Stimulated activated CD8-positive, alpha-beta memory T cell treated with anti-CD3 and anti-CD28 coated beads, Interleukin-15, amount 100 ng/mL, for 4 hours (primary cell): ENCODE measurements around the gene RAP1B.

Experiments
- DNase-seq, 2 donors: peaks; one replicate each; pipeline ENCODE4 v3.0.0-alpha.2; 2020; ENCODE audit warnings: low read depth in 2 of 2

The RAP1B gene

DNA sequence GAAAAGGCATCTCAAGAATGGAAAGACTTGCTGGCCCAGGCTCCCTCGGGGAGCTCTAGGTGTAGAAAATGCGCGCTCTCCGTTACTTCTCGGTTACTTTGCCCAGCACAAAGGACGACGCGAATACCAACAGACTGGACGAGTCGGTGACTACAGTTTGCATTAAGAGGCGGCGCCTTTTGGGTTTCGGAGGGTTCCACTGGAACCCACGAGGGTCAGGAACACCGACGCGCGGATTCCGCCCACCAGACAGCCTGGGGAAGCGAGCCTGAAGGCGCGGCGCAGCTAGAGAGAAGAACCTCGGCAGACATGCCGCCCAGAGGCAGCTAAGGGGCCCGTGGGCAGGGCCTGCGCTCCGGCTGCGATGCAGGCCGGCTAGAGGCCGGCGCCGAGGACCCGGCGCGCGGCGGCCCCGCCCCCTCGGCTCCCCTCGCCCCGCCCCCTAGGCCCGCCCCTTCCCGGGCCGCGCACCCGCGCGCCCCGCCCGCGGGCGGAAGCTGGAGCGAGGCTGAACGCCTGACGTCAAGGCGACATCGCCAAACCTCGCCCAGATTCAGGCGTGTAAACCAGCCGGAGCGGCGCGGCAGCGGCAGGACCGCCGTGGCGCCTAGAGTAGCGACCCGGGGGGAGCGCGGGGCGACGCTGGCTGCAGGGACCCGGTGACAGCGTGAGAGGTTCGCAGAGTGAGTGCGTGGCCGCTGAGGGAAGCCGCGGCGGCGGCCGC lies at the start of gene RAP1B:
RAP1B (plus strand) TSS at position 530 of the 724 bp plus-strand sequence. CDS start 37,826 bp downstream, outside the sequence.
- DNase-seq = peak; percentile 67 to 82

GRCh38 chr12:68561830-68562229 lies 48.9 kb upstream of the RAP1B start:
- no peak for DNase-seq

GRCh38 chr12:68564166-68564565 lies 46.5 kb upstream of the RAP1B start:
- no peak for DNase-seq

DNA sequence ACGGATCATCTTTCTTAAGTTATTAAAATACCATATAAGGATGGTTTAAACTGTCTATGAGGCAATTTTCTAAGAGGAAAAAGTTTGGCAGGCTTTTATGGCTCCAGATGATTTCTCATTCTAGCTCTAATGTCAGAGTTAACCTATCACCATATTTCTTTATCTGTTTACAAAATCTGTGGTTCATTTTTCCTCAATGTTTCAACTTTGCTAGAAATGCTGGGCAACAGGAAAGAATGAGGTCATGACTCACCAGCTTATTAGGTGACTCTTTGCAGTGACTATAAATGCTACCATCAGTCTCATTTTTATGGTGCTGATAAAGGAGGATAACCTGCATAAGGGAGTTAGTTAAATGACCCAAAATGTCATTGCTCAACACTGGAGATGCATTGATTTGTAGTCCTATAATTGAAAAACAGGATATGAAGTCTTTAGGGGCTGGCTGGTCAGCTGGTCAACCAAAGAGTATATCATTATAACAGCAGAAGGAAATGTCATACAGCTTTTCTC lies 45.3 kb upstream of the RAP1B start:
- no peak for DNase-seq

DNA sequence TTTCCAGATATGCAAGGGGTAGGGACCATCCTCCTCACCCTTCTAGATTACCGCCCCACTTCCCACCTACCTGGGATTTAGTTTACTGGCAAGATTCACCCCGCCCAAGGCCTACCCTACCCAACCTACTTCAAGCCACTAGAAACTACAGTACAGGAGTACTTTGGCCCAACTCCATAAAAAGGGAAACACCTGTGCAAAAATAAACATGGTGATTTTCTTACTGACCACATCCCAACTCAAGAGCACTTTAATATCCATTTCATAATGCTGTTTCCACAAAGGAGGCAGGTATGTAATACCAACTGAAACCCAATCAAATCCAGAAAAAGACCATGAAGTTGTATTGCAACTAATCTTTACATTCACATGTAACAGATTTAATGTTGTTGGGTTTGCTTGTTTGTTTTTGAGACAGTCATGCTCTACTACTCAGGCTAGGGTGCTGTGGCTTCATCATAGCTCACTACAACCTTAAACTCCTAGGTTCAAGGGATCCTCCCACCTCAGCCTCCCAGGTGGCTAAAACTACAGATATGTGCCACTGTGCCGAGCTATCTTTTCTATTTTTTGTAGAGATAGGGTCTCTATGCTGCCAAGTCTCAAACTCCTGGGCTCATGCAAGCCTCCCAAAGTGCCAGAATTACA lies 41.7 kb upstream of the RAP1B start:
- DNase-seq = no peak

- DNase-seq = no peak
These were observed 38.0 kb upstream of the RAP1B start for GRCh38 chr12:68572661-68573060.

- DNase-seq = no peak
These were observed 37.3 kb upstream of the RAP1B start for GRCh38 chr12:68573406-68573805.

DNA sequence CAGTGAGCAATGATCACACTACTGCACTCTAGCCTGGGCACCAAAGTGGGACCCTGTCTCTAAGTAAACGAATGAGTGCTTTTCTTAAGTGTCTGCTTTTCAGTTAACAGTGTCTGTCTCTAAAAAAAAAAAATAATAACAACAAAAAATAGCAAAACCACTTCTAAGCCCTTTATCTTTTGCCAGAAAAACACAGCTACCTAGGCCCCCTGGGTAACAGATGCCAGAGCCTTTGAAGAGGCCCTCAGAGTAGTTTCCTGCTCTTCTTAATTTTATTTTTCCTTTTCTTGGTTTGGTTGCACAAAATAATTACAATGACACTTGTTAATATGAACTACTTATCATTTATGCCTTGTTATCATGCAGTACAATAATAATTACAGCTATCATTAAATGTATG lies 32.8 kb upstream of the RAP1B start:
- no peak for DNase-seq

- DNase-seq = no peak
These were observed 31.9 kb upstream of the RAP1B start for GRCh38 chr12:68578765-68579164.

- no peak for DNase-seq
These were observed 31.4 kb upstream of the RAP1B start for GRCh38 chr12:68579254-68579653.

GRCh38 chr12:68580911-68581310 lies 29.8 kb upstream of the RAP1B start:
- no peak for DNase-seq

- no peak for DNase-seq
These were observed 28.8 kb upstream of the RAP1B start for GRCh38 chr12:68581926-68582325.

DNA sequence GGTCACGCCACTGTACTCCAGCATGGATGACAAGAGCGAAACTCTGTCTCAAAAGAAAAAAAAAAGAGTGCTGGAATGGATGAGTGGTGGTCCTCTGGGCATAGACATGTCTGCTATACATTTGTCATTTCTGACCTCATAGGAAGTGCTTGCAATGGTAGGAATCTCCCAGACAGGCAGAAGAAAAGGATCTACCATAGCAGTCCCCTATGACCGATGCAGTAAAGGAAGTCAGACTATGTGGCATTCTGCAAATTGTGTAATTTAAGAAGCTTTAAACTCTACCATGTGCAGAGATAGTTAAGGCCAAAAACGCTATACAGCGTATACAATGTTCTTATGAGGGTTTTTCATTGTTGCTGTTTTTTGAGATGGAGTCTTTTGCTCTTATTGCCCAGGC lies 24.7 kb upstream of the RAP1B start:
- DNase-seq = no peak

DNA sequence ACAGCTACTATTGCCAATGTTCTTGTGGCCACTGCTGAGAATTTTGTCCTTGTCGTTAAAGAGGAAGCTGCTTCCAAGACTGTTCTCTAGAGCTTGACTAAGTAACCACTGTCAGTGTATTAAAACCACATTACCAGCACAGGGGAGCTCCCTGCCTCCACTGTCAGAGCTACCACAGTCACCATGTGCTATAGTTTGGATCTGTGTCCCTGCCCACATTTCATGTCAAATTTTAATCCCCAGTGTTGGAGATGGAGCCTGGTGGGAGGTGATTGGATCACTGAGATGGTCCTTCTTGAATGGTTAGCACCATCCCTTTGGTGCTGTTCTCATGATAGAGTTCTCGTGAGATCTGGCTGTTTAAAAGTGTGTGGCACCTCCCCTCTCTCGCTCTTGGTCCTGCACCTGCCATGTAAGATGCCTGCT lies 23.2 kb upstream of the RAP1B start:
- DNase-seq = no peak

- DNase-seq = no peak
These were observed 21.5 kb upstream of the RAP1B start for GRCh38 chr12:68589194-68589593.

DNA sequence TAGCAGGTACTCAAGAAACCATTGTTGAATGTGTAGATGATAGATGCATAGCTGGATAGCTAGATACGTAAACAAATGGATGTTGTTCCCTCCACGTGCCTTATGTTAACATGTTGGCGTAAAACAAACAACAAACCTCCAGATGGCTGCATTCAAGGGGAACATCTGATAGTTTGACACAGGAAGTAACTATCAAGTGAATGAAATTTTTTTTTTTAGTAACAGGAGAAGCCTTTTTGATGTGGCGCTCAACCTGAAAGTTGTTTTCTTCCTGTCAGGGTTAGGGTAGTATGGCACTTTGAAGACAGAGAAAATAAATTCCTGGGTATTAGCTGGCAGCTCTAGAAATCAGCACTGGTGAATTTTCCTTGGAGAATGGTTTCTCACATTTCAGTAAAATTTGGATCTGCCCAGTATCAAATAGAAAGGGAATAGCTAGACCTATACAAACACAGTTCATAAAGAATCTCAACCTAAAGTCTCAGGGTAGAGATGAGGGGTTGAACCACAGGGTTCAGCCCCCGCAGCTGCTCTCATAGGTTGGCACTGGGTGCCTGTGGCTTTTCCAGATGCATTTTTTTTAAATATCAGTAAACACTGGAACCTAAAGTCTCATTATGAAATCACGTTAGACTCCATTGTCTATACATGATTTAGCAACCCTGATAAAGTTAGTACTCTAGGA lies 18.8 kb upstream of the RAP1B start:
- no peak for DNase-seq

DNA sequence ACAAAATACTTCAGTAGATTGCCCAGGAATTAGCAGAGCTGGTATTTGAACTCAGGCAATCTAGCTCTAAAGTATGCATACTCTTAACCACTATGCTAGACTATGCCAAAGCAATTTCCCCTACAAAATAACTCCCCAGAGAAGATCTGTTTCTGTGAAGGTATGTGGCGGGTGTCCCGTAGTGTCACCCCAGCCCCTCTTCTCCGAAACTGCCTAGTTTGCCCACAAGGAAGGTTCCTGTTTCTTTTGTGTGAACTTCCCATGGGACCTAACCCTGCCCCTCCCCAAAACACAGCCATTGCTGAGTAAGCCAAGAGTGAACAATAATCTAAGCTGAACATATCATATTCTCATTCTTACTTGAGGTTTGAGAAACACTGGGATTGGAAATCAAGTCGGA lies 15.5 kb upstream of the RAP1B start:
- DNase-seq = no peak

GRCh38 chr12:68601767-68602166 lies 8.9 kb upstream of the RAP1B start:
- no peak for DNase-seq

GRCh38 chr12:68602720-68603119 lies 8.0 kb upstream of the RAP1B start:
- no peak for DNase-seq

GRCh38 chr12:68608191-68608590 lies 2.5 kb upstream of the RAP1B start:
- no peak for DNase-seq

DNA sequence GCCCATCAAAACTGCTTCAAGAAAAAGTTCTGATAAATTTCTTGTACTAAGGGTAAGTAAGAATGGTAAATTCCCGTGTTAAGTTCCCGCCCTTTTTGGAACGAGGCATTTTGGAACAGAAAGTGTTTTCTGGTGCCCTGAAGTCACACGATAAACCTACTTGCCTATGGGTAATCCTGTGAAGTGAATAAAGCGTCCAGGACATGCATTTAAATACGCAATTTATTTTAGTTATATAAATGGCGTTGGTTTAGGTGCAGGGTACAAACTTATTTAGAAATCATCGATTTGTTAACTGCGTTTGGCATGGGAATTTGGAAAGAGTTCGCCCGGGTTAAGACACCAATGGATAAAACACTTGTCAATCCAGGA lies 715 bp upstream of the RAP1B start:
- no peak for DNase-seq

DNA sequence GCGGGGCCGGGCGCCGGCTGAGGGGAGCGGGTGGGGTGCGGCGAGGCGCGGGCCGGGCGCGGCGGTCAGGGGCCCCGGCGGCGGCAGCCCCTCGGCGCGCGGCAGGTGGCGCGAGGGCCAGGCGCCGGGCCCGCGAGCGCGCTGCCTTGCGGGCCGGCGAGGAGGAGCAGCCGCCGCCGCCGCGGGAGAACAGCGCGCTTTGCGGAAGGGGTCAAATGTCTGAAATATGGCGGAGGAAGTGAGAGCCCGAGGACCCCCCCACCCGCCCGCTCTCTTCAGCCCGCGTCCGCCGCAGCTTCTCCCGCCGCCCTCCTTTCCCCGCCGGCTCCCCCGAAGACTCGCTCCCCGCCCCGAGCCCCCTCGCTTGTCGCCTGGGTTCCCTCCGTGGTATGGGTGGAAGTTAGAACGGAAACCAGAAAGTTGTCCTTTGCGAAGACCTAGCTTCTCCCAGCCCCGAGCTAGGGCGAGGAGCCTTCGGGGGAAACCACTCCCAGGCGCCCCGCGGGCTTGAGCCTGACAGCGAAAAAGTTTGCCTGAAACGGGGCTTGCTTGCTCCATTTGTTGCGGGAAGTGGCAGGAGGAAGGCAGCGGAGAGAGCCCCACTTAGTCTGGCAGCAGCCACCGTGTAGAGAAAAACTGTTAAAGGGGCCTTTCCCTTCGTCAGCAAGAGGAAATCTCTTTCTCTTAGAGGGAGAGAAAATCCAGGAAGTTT lies 551 bp downstream of the RAP1B start:
- DNase-seq = peak in 1 of 2 donors; percentile 29
